ENCODE data around the gene TNPO2.
A peak's percentile ranks its signal among the peaks of the same experiment; 100 is the strongest.
"Not testable (repeated sequence)": the region's sequence is repeated elsewhere in the genome, so short reads cannot be mapped to it uniquely, and the experiment has no call there.

TNPO2 gene

DNA sequence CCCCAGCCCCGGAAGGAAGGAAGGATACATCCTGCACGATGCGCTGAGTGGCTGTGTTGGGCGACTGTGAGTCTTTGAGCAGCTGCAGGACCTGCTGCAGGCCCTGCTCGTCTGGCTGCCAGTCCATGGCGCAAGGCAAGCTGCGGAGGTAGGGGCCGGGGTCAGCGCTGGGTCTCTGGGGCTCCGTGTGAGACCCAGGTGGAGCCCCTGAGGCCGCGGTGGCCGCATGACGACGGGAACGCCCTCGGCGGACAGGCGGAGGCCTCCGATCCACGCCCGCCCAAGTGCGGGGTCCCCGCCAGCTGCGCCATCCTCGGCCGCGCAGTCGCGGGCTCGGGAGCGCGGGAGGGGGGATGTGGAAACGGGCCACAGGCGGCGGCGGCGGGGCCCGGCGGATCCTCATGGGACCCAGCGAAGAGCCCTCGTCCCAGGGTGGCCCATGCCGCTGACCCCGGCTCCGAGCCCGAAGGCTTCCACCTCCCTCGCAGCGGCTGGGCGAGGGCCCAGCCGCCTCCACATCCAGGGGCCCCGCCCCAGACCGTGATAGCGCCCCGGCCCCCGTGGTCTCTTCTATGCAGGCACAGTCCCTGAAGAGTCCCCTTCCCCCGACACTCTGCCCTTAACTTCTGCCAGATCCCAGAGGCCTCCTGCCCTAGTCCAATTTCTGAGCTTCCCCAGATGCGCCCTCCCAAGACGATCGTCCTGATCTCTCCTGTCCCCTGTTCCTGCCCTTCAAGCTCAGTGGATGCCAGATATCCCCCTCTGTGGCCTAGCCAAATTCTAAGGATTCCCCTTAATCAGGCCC, 2.7 kb downstream of the TNPO2 start:
- TF ChIP-seq, protein P1, sequence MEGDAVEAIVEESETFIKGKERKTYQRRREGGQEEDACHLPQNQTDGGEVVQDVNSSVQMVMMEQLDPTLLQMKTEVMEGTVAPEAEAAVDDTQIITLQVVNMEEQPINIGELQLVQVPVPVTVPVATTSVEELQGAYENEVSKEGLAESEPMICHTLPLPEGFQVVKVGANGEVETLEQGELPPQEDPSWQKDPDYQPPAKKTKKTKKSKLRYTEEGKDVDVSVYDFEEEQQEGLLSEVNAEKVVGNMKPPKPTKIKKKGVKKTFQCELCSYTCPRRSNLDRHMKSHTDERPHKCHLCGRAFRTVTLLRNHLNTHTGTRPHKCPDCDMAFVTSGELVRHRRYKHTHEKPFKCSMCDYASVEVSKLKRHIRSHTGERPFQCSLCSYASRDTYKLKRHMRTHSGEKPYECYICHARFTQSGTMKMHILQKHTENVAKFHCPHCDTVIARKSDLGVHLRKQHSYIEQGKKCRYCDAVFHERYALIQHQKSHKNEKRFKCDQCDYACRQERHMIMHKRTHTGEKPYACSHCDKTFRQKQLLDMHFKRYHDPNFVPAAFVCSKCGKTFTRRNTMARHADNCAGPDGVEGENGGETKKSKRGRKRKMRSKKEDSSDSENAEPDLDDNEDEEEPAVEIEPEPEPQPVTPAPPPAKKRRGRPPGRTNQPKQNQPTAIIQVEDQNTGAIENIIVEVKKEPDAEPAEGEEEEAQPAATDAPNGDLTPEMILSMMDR (IDR thresholded peaks at IDR 0.05; ENCODE audit: low read depth, low read length): no peak
- H3K4me3 ChIP-seq (ENCODE audit: low read depth, low read length): peak overlapping the region; percentile 81
- in situ Hi-C loops (cut with HindIII; ENCODE audit: low sequenced_read_pairs): no loop called here
- peak; percentile 17 for DNase-seq (ENCODE audit: low read depth, low spot score)

DNA sequence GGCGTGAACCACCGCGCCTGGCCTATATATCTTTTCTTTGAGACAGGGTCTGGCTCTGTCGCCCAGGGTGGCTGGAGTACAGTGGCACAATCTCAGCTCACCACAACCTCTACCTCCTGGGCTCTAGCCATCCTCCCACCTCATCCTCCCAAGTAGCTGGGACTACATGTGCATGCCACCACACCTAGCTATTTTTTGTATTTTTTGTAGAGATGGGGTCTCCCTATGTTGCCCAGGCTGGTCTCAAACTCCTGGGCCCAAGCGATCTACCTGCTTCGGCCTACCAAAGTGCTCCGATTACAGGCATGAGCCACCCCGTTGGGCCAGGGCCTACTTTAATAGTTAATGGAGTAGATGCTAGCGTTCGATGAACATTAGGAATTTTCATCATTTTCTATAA, 3.4 kb downstream of the TNPO2 start:
- DNase-seq (ENCODE audit: low read depth, low spot score): no peak
- in situ Hi-C loops (cut with HindIII; ENCODE audit: low sequenced_read_pairs): no loop called here
- H3K4me3 ChIP-seq (ENCODE audit: low read depth, low read length): peak overlapping the region; percentile 81
- TF ChIP-seq, protein P1 (IDR thresholded peaks at IDR 0.05; ENCODE audit: low read depth, low read length): no peak

DNA sequence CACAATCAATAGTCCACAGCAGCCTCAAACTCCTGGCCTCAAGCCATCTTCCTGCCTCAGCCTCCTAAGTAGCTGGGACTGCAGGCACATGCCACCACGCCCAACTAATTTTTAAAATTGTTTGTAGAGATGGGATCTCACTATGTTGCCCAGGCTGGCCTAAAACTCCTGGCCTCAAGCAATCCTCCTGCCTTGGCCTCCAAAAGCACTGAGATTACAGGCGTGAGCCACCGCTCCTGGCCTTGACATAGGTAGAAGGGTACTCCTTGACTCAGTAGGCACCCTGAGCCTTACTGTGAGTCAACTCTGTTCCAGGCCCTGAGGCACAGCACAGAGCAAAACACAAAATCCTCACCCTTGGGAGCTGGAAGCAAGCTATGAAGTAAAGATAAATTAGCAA, 7.8 kb downstream of the TNPO2 start:
- TF ChIP-seq, protein P1 (IDR thresholded peaks at IDR 0.05; ENCODE audit: low read depth, low read length): no peak
- in situ Hi-C loops (cut with HindIII; ENCODE audit: low sequenced_read_pairs): no loop called here

DNA sequence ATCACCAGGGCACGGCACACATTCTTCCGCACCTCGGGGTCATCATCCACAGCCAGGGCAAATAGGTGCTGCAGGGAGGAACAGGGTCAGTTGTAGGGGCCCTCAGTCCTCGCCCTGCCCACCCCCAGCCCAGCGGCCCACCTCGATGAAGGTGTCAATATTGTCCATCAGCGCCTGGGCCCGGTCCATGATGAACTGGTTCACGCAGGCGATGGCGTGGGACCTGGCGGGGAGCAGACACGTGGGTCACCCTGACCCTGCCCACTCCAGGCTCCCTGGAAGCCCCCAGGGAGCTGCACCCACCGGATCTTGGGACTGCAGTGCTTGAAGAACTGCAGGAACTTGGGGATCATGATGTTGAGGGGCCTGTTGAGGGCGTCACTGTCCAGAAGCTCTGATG, 8.6 kb downstream of the TNPO2 start:
- TF ChIP-seq, protein P1 (IDR thresholded peaks at IDR 0.05; ENCODE audit: low read depth, low read length): no peak
- H3K4me3 ChIP-seq (ENCODE audit: low read depth, low read length): no peak overlapping the region
- in situ Hi-C loops (cut with HindIII; ENCODE audit: low sequenced_read_pairs): no loop called here
- DNase-seq (ENCODE audit: low read depth, low spot score): no peak

More for the DNA sequence above, 7.8 kb downstream of the TNPO2 start:
- DNase-seq (ENCODE audit: low read depth, low spot score): no peak
- no peak overlapping the region for H3K4me3 ChIP-seq (ENCODE audit: low read depth, low read length)

DNA sequence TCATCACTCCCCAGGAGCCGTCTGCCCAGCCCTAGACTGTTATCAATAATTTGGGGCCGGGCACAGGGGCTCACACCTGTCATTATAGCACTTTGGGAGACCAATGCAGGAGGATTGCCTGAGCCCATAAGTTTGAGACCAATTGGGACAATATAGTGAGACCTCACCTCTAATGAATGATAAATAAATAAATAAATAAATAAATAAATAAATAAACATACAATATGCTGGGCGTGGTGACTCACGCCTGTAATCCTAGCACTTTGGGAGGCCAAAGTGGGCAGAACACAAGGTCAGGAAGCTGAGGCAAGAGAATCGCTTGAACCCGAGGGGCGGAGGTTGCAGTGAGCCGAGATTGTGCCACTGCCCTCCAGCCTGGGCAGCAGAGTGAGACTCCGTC, 10.4 kb downstream of the TNPO2 start:
- in situ Hi-C loops (cut with HindIII; ENCODE audit: low sequenced_read_pairs); DNase-seq (ENCODE audit: low read depth, low spot score); H3K4me3 ChIP-seq (ENCODE audit: low read depth, low read length): not testable (repeated sequence)

DNA sequence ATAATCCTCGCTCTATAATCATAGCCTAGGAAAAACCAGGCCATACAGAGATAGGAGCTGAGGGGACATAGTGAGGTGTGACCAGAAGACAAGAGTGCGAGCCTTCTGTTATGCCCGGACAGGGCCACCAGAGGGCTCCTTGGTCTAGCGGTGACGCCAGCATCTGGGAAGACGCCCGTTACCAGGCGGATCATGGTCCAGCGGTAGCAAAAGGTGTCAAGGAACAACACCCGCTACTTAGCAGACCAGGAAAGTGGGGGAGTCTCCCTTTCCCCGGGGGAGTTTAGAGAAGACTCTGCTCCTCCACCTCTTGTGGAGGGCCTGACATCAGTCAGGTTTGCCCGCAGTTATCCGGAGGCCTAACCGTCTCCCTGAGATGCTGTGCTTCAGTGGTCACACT, 11.7 kb downstream of the TNPO2 start:
- H3K4me3 ChIP-seq (ENCODE audit: low read depth, low read length); in situ Hi-C loops (cut with HindIII; ENCODE audit: low sequenced_read_pairs); DNase-seq (ENCODE audit: low read depth, low spot score): not testable (repeated sequence)

DNA sequence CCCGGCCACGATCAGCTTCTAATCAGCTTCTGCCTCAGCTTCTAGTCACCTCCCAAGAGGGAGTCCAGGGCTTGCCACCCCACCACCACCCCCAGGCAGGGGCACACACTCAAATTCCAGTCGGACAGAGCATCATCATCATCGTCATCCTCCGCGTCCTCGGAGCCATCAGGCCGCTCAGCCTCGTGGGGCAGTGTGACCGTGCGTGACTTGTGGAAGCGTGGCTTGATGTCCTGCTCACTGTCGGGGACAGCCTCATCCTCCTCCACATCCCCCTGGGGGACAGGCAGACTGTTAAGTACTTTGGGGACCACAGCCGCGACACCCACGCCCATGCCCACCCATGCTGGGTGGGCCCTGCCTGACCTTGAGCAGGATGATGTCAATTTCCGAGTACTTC, 12.5 kb downstream of the TNPO2 start:
- H3K4me3 ChIP-seq (ENCODE audit: low read depth, low read length): no peak overlapping the region
- in situ Hi-C loops (cut with HindIII; ENCODE audit: low sequenced_read_pairs): no loop called here
- no peak for DNase-seq (ENCODE audit: low read depth, low spot score)
- TF ChIP-seq, protein P1 (IDR thresholded peaks at IDR 0.05; ENCODE audit: low read depth, low read length): no peak

All from astrocyte of the spinal cord (primary cell).